Colonic mucosa (tissue), 4 donors: ENCODE results near the gene SUSD3. TPM values are rescaled to one million over a fixed set of nuclear protein-coding genes. Genes with fewer than 3 reads are reported as not detected.

Experiments
- DNase-seq: peaks from one replicate; pipeline ENCODE4 v3.0.0-alpha.2; 2020
- H3K27ac ChIP-seq: fragments of 200-600 bp; one replicate; pipeline ENCODE4 v1.8.0; 2021
- H3K27me3 ChIP-seq: fragments of 200-600 bp; one replicate; pipeline ENCODE4 v1.8.0; 2021
- H3K36me3 ChIP-seq: fragments of 200-600 bp; one replicate; pipeline ENCODE4 v1.8.0; 2021
- H3K4me1 ChIP-seq: fragments of 200-600 bp; one replicate; pipeline ENCODE4 v1.8.0; 2021; ENCODE audit warnings: mild to moderate bottlenecking
- H3K4me3 ChIP-seq: fragments of 200-600 bp; one replicate; pipeline ENCODE4 v1.8.0; 2021
- H3K9ac ChIP-seq, 2 donors: one replicate each; pipeline ENCODE4 v1.7.0; 2013; ENCODE audit warnings: control low read depth in 2 of 2, low read depth in 2 of 2, low read length in 2 of 2
- H3K9me3 ChIP-seq: fragments of 200-600 bp; one replicate; pipeline ENCODE4 v1.8.0; 2021
- intact Hi-C: fragments of 100-400 bp; cut with DNase I; formaldehyde crosslinking; loops from one replicate; pipeline ENCODE4 v1.14.1; 2022
- total RNA-seq, 2 donors: library from RNA; stranded (reverse); fragmentation: NEBNext Ultra II Directional in 1 of 2; extraction: Animal tissue kit (Norgen Biotek cat#: 25700) in 1 of 2; gene quantifications; one replicate each; pipeline ENCODE4 v1.2.1, GENCODE V29; 2021
- TF ChIP-seq, protein P1 (sequence below): fragments of 200-600 bp; IDR thresholded peaks from one replicate; pipeline ENCODE4 v1.8.0; 2022; ENCODE audit warnings: antibody characterized with exemption, mild to moderate bottlenecking
- donor health status: healthy.
- donor health status: DM: no; HTN: no; CAD: no.
- donor health status: DM: no; HTN: no; CAD: no.

Gene SUSD3
- total RNA-seq, 2 donors from 2014 or later = 1.6 to 2.2 TPM

DNA sequence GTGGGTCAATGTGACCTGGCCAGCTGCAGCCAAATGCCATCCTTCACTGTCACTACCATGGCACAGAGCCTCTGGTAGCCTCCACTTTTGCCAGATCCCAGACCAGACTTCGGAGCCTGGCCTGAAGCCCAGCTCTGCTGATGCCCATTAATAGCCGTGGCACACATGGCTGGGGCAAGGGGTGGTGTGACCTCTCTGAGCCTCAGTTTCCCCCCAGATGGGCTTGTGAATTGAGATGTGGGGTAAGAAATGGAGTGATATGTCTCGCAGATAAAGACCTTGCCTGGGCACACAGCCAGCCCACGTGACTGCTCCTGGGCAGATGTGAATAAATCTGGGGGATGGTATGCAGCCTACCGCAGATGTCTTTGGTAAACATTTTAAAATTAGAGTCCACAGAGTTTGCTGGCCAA lies 13.9 kb downstream of the SUSD3 start:
- Histone ChIP-seq H3K9ac (no peak overlapping the region), H3K9me3 (no peaks in the 10 kb centered on the region), H3K27ac (no peak overlapping the region), H3K4me3 (no peak overlapping the region), H3K36me3 (no peaks in the 10 kb centered on the region), H3K27me3 (no peaks in the 10 kb centered on the region), H3K4me1 (no peaks in the 10 kb centered on the region)
- TF ChIP-seq, protein P1, sequence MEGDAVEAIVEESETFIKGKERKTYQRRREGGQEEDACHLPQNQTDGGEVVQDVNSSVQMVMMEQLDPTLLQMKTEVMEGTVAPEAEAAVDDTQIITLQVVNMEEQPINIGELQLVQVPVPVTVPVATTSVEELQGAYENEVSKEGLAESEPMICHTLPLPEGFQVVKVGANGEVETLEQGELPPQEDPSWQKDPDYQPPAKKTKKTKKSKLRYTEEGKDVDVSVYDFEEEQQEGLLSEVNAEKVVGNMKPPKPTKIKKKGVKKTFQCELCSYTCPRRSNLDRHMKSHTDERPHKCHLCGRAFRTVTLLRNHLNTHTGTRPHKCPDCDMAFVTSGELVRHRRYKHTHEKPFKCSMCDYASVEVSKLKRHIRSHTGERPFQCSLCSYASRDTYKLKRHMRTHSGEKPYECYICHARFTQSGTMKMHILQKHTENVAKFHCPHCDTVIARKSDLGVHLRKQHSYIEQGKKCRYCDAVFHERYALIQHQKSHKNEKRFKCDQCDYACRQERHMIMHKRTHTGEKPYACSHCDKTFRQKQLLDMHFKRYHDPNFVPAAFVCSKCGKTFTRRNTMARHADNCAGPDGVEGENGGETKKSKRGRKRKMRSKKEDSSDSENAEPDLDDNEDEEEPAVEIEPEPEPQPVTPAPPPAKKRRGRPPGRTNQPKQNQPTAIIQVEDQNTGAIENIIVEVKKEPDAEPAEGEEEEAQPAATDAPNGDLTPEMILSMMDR = no peak
- peak; percentile 46 for DNase-seq
- intact Hi-C loops = no loop called here

- Histone ChIP-seq H3K9ac (no peak overlapping the region), H3K9me3 (no peaks in the 10 kb centered on the region), H3K27ac (no peak overlapping the region), H3K4me1 (no peaks in the 10 kb centered on the region), H3K27me3 (no peaks in the 10 kb centered on the region), H3K4me3 (no peak overlapping the region), H3K36me3 (no peaks in the 10 kb centered on the region)
- intact Hi-C loops = no loop called here
- no peak for DNase-seq
- TF ChIP-seq, protein P1 = no peak
Measured at GRCh38 chr9:93076101-93076791, 17.7 kb downstream of the SUSD3 start.

DNA sequence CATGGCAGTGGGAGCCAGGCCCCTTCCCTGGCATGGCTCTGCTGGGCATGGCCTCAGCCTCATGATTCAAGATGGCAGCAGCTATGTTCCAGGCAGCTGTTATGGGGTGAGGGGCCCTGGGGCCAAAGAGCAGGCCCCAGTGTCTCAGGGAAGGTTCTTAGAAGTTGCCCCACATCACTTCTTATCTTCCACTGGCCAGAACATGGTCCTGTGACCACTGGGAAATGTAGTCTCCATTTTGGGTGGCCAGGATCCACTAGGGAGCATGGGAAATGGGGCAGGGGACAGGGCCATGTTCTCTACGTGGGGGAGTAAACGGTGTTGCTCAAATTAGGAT lies 18.3 kb downstream of the SUSD3 start:
- H3K9me3 ChIP-seq = no peaks in the 10 kb centered on the region
- H3K27ac ChIP-seq = no peak overlapping the region
- no peak overlapping the region for H3K4me3 ChIP-seq
- H3K4me1 ChIP-seq = no peaks in the 10 kb centered on the region
- no peak overlapping the region for H3K9ac ChIP-seq
- no peaks in the 10 kb centered on the region for H3K36me3 ChIP-seq
- TF ChIP-seq, protein P1 = no peak
- intact Hi-C loops = no loop called here
- H3K27me3 ChIP-seq = no peaks in the 10 kb centered on the region
- no peak for DNase-seq

DNA sequence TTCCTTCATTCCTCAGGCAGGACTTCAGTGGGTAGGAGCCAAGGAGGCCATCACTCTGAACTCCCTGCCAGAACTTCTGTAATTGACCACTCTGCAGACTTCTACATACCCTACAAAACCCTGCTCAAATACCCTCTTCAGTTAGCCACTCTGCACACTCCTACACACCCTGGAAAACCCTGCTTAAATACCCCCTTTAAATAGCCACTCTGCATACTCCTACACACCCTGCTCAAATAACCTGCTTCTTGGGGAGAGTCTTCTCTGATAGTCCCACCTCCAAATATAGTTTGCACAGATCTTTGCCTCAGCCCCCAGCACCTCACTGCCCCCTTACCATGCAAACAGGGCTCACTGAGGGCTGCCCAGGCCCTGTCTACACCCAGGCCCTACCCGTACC lies 18.9 kb downstream of the SUSD3 start:
- intact Hi-C loops = no loop called here
- TF ChIP-seq, protein P1 = no peak
- Histone ChIP-seq H3K27ac (no peak overlapping the region), H3K9ac (no peak overlapping the region), H3K4me1 (no peaks in the 10 kb centered on the region), H3K27me3 (no peaks in the 10 kb centered on the region), H3K4me3 (no peak overlapping the region), H3K9me3 (no peaks in the 10 kb centered on the region), H3K36me3 (no peaks in the 10 kb centered on the region)
- DNase-seq = no peak

GRCh38 chr9:93077811-93078210 lies 19.3 kb downstream of the SUSD3 start:
- Histone ChIP-seq H3K36me3 (no peaks in the 10 kb centered on the region), H3K4me3 (no peak overlapping the region), H3K4me1 (no peaks in the 10 kb centered on the region), H3K9ac (no peak overlapping the region), H3K9me3 (no peaks in the 10 kb centered on the region), H3K27ac (no peak overlapping the region), H3K27me3 (no peaks in the 10 kb centered on the region)
- intact Hi-C loops = no loop called here
- TF ChIP-seq, protein P1 = no peak
- no peak for DNase-seq
